Osteocyte (in vitro differentiated cells): ENCODE results near the gene SLC5A10. TPM values are rescaled to one million over a fixed set of nuclear protein-coding genes. Genes with fewer than 3 reads are reported as not detected.
A peak's percentile ranks its signal among the peaks of the same experiment; 100 is the strongest.

ENCODE experiments used
- DNase-seq: peaks from one replicate; pipeline ENCODE4 v3.0.0; 2021; ENCODE audit warnings: mixed read lengths; ENCODE audit not compliant: unreplicated experiment; ENCODE audit errors: extremely low spot score
- H3K27ac Mint-ChIP-seq: one replicate; pipeline ENCODE4 v1.8.0; 2021; ENCODE audit warnings: mild to moderate bottlenecking, mixed read lengths; ENCODE audit not compliant: unreplicated experiment
- H3K27me3 Mint-ChIP-seq: one replicate; pipeline ENCODE4 v1.8.0; 2021; ENCODE audit warnings: mixed read lengths; ENCODE audit not compliant: unreplicated experiment
- H3K36me3 Mint-ChIP-seq: one replicate; pipeline ENCODE4 v1.8.0; 2021; ENCODE audit warnings: mixed read lengths; ENCODE audit not compliant: unreplicated experiment
- H3K4me1 Mint-ChIP-seq: one replicate; pipeline ENCODE4 v1.8.0; 2021; ENCODE audit warnings: mixed read lengths; ENCODE audit not compliant: unreplicated experiment
- H3K4me3 Mint-ChIP-seq: one replicate; pipeline ENCODE4 v1.8.0; 2021; ENCODE audit warnings: mild to moderate bottlenecking, moderate library complexity, mixed read lengths; ENCODE audit not compliant: unreplicated experiment
- H3K9me3 Mint-ChIP-seq: one replicate; pipeline ENCODE4 v1.8.0; 2021; ENCODE audit warnings: mixed read lengths; ENCODE audit not compliant: unreplicated experiment
- CTCF ChIP-seq: fragments of 200-600 bp; sonication (generic); IDR thresholded peaks from 2 replicates; pipeline ENCODE4 v1.5.0; 2021; ENCODE audit warnings: antibody characterized with exemption, mild to moderate bottlenecking, moderate library complexity
- total RNA-seq: library from RNA; stranded (reverse); gene quantifications from 2 replicates; pipeline ENCODE4 v1.2.1, GENCODE V29; 2021

Gene SLC5A10
- total RNA-seq, 1 donor from 2014 or later, result not detected

DNA sequence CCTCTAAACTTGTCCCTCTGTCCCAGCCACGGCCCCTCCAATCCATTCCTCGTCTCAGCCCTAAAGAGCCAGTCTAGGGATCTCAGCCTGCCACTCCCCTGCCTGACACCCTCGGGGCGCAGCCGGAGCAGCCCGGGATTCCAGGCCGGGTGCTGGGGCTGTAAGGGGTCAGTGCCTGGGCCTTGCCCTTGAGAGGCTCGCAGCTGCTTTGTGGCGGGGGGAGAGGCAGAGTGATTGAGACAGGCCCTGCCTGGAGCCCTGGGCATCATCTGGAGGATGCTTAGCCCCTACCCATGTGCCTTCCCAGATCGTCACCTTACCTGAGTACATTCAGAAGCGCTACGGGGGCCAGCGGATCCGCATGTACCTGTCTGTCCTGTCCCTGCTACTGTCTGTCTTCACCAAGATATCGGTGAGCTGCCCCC, 8.3 kb downstream of the SLC5A10 start:
- H3K36me3 Mint-ChIP-seq, result no peaks in the 10 kb centered on the region
- H3K27ac Mint-ChIP-seq, result no peak overlapping the region
- peaks cover 5% of the 10 kb centered on the region for H3K4me1 Mint-ChIP-seq
- H3K9me3 Mint-ChIP-seq, result no peaks in the 10 kb centered on the region
- no peak for TF ChIP-seq CTCF
- no peak overlapping the region for H3K4me3 Mint-ChIP-seq
- no peaks in the 10 kb centered on the region for H3K27me3 Mint-ChIP-seq
- DNase-seq, result no peak

DNA sequence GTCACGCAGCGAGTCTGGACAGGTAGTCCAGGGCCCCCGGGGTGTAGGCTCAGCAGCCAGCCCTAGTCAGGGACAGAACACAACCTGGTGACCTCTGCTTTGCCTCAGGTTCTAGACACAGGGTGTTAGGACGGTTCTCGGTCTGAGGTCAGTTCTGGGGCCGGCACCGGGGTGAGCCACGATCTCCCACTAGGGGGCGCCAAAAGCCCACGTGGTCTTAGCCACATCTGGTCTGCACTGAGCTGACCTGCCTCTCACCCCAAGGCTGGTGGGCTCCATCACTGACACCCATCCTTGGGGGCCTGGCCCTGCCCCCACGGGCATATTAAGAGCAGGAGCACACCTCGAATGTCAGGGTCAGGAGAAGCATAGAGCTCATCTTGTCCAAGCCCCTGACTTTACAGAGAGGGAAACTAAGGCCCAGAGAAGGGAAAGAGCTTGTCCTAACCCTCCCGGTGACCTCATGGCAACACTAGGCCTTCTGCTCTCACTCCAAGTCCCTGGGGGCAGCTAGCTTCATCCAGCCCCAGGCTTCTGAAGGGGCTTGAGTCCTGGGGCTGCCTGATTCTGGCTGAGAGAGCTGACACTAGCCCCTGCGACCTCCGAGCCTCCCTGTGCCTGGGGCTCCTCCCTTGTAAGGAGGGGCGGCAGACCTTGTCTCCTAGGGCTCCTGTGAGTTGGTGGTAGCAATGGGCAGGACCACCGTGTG, 9.0 kb downstream of the SLC5A10 start:
- Mint-ChIP-seq H3K9me3 (no peaks in the 10 kb centered on the region), H3K4me3 (no peak overlapping the region), H3K4me1 (peaks cover 8% of the 10 kb centered on the region), H3K36me3 (no peaks in the 10 kb centered on the region), H3K27ac (no peak overlapping the region), H3K27me3 (no peaks in the 10 kb centered on the region)
- peak; percentile 93 for DNase-seq
- TF ChIP-seq CTCF, result peak; percentile 95

GRCh38 chr17:18961634-18962493, 9.9 kb downstream of the SLC5A10 start:
- Mint-ChIP-seq H3K4me3 (no peak overlapping the region), H3K27me3 (no peaks in the 10 kb centered on the region), H3K9me3 (no peaks in the 10 kb centered on the region), H3K4me1 (peaks cover 10% of the 10 kb centered on the region), H3K36me3 (no peaks in the 10 kb centered on the region), H3K27ac (no peak overlapping the region)
- no peak for TF ChIP-seq CTCF
- no peak for DNase-seq

DNA sequence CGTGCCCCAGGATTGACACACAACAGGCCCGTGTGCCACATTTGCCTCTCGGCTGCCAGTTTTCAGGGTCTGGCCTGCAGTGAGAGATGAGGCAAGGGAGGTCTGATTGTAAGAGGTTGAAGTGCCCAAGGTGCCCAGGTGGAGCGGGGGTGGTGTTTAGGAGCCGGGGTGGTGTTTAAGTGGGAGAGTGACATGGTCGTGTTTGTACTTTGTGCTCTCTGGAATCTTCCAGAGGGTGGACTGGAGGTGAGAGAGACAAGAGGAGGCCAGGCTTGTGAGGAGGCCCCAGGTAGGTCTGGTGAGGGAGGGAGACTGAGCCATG, 10.5 kb downstream of the SLC5A10 start:
- H3K4me1 Mint-ChIP-seq, result peaks cover 16% of the 10 kb centered on the region
- H3K27ac Mint-ChIP-seq, result no peak overlapping the region
- H3K36me3 Mint-ChIP-seq, result no peaks in the 10 kb centered on the region
- no peak for DNase-seq
- no peaks in the 10 kb centered on the region for H3K9me3 Mint-ChIP-seq
- H3K27me3 Mint-ChIP-seq, result no peaks in the 10 kb centered on the region
- no peak overlapping the region for H3K4me3 Mint-ChIP-seq
- no peak for TF ChIP-seq CTCF
